ENCODE measurements around the gene ZNF236.

The ZNF236 gene

DNA sequence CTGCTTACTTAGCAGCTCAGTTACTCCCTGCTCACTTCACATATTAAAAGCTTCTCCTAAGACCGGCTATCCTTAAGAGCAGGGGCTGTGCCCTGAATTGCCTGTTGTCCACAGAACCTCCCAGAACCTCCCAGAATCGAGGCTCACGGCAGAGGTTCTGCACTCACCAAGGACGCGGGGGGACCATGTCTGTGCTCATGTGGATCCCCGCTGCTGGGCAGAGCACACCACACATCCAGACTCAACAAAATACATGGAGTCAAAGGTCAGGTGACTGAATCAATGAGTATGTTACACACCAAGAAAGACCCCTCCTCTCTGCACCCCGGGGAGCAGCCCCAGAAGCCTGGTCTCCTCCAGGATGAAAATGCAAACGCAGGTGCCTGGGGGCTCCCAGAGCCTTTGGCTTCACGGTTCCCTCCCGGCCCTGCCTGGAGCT lies 161.3 kb downstream of the ZNF236 start:
- DNase-seq (ENCODE audit: low read depth): no peak
- TF ChIP-seq CTCF (conservative IDR thresholded peaks at IDR 0.05; ENCODE audit: control insufficient read depth, insufficient read depth, low read depth, low read length): no peak
- H3K4me3 ChIP-seq (ENCODE audit: control insufficient read depth, low read depth, low read length): no peak overlapping the region

GRCh38 chr18:76984193-76985155 lies 162.1 kb downstream of the ZNF236 start:
- DNase-seq (ENCODE audit: low read depth): no peak
- TF ChIP-seq CTCF (conservative IDR thresholded peaks at IDR 0.05; ENCODE audit: control insufficient read depth, insufficient read depth, low read depth, low read length): no peak
- no peak overlapping the region for H3K4me3 ChIP-seq (ENCODE audit: control insufficient read depth, low read depth, low read length)

DNA sequence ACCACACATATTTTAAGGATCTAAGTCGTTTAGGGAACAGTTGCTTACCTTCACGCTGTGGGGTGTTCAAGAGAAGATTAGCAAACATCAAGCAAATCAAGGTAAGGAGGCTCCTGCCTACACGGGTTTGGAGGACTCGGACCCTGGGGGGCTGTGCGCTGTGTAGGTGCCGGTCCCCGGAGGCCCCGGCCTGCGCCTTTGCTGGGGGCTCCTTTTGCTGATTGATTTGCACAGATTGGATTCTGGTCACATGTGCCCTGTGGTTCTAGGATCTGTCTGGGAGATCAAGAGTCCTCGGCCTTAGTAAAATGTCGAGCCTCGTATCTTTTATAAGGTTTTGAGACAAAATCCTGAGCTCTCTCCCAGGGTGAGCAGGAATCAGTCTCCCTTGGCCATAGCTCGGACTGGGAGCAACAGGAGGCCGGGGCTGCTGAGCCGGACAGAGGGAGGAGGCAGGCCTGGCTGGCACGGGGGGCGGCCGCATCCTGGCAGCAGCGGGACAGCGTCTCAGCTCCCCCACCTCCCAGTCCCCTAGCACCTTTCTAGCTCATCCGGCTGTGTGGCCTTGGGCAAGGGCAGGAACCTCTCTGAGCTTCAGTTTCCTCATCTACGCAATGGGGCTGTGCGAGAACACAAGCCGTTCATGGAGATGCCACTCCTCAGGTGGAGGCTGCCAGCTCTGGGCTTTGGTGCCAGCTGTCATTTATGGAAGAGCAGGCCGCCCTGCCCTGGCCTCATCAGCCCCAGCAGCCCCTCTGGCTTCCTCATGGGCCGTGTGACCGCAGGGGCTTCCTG lies 163.0 kb downstream of the ZNF236 start:
- no peak for TF ChIP-seq CTCF (conservative IDR thresholded peaks at IDR 0.05; ENCODE audit: control insufficient read depth, insufficient read depth, low read depth, low read length)
- no peak overlapping the region for H3K4me3 ChIP-seq (ENCODE audit: control insufficient read depth, low read depth, low read length)
- DNase-seq (ENCODE audit: low read depth): no peak

GRCh38 chr18:76985951-76986236 lies 163.5 kb downstream of the ZNF236 start:
- no peak for DNase-seq (ENCODE audit: low read depth)
- no peak for TF ChIP-seq CTCF (conservative IDR thresholded peaks at IDR 0.05; ENCODE audit: control insufficient read depth, insufficient read depth, low read depth, low read length)

GRCh38 chr18:76986406-76986805 lies 164.0 kb downstream of the ZNF236 start:
- no peak for DNase-seq (ENCODE audit: low read depth)
- no peak for TF ChIP-seq CTCF (conservative IDR thresholded peaks at IDR 0.05; ENCODE audit: control insufficient read depth, insufficient read depth, low read depth, low read length)
- H3K4me3 ChIP-seq (ENCODE audit: control insufficient read depth, low read depth, low read length): no peak overlapping the region

More at GRCh38 chr18:76985951-76986236, 163.5 kb downstream of the ZNF236 start:
- no peak overlapping the region for H3K4me3 ChIP-seq (ENCODE audit: control insufficient read depth, low read depth, low read length)

DNA sequence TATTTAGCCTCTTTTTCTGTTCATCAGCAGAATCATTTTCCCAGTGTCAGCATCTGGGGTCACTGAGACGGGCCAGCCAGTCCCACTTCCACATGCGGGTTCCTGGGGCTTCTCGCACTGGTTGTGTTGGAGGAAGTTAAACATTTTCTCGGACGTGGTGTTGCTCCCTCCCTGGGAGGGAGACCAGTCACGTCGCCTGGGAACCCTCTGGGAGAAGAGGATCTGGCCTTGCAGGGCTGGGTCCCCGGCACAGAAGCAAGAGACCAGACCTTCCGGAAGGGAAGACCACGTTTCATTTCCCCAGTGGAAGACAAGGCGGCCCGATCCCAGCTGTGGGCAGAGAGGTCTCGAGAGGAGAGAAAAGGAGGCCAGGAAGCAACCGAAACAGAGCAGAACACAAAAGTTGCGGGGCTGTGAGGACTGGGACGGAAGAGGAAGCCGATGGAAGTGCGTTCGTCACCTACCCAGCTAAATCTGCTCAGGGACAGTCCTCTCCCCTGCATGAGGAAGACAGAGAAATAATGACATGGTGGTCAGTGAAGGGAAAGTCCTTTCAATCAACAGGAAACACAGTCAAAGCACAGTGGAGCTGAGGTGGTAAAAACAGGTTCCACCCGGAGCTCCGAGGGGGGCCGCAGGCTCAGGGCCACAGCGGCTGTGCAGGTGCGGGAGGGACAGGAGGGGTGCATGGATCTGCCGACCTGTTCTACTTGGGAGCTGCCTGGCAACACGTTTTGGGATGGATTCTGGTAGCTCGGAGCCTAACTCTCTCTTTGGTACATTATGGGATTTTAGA lies 165.9 kb downstream of the ZNF236 start:
- H3K4me3 ChIP-seq (ENCODE audit: control insufficient read depth, low read depth, low read length): no peak overlapping the region
- TF ChIP-seq CTCF (conservative IDR thresholded peaks at IDR 0.05; ENCODE audit: control insufficient read depth, insufficient read depth, low read depth, low read length): no peak
- no peak for DNase-seq (ENCODE audit: low read depth)
